GM10266 (cell line): ENCODE data around the gene CDO1.

ENCODE experiments used
- DNase-seq: peaks from one replicate; pipeline ENCODE4 v3.0.0; 2012; ENCODE audit errors: extremely low spot score
- TF ChIP-seq, protein P1 (sequence below): IDR thresholded peaks from 2 replicates; pipeline ENCODE4 v1.5.1; 2012; ENCODE audit warnings: mild to moderate bottlenecking, low read depth; ENCODE audit not compliant: control insufficient read depth, insufficient read depth; ENCODE audit errors: missing control alignments

The CDO1 gene

DNA sequence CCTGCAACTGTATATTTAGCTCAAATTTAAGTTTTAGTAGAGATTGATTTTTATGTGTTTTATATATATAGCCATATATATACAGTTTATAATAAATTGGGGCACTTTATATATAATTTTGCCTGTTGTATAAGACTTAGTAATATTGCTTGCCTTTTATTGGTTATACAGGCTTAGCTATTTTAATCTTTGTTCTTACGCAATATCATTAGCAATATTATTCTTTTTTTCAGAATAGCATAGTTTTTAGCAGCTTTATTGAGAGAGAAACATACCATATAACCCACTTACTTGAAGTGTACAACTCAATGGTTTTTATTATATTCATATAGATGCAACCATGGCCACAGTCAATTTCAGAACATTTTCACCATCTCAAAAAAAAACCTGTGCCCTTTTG is 28.0 kb downstream of the CDO1 start:
- TF ChIP-seq, protein P1, sequence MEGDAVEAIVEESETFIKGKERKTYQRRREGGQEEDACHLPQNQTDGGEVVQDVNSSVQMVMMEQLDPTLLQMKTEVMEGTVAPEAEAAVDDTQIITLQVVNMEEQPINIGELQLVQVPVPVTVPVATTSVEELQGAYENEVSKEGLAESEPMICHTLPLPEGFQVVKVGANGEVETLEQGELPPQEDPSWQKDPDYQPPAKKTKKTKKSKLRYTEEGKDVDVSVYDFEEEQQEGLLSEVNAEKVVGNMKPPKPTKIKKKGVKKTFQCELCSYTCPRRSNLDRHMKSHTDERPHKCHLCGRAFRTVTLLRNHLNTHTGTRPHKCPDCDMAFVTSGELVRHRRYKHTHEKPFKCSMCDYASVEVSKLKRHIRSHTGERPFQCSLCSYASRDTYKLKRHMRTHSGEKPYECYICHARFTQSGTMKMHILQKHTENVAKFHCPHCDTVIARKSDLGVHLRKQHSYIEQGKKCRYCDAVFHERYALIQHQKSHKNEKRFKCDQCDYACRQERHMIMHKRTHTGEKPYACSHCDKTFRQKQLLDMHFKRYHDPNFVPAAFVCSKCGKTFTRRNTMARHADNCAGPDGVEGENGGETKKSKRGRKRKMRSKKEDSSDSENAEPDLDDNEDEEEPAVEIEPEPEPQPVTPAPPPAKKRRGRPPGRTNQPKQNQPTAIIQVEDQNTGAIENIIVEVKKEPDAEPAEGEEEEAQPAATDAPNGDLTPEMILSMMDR, result no peak
- no peak for DNase-seq

DNA sequence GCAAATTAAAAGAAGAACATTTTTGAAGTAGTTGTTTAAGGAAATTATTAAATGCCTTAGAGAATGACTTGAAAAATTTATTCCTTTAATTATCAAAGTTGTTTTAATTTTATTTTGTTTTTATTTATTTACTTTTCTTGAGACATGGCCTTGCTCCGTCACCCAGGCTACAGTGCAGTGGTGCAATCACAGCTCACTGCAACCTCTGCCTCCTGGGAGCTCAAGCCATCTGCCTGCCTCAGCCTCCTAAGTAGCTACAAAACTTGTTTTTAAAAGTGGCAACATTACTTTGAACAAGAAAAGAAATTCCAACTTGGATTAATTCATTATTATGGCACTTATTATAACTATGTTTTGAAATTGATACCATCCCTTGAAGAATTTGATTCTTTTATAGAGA is 29.0 kb downstream of the CDO1 start:
- no peak for DNase-seq
- TF ChIP-seq, protein P1, result no peak

DNA sequence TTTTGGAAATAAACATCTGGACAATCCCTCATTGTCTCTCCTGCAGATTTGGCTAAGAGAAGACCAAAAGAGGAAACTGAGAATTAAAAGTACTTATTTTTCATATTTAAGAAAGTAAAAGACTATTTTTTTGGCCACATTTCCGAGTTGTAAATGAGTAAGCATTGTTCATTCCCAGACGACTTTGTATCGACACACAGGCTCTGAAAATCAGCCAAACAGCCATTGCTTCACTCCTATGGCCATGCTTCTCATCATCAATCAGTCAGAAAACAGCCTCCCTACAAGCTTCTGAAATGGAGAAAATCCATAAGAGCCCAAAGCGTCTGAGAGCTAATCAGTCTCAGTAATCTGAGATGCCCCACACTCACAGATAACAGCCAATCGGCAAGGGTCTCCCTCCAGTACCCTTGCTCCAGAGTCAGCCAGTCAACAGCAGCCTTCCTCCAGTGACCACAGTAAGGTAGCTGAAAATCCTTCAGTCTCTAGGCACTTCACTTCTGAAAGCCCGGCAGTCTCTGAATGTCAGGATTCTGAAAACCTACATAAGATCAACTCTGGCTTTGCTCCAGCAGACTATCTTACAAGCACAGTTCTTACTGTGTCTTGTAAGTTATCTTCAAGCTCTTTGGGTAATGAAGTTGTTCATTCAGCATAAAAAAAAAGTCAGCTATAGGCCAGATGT is 30.9 kb downstream of the CDO1 start:
- no peak for DNase-seq
- TF ChIP-seq, protein P1, result no peak

DNA sequence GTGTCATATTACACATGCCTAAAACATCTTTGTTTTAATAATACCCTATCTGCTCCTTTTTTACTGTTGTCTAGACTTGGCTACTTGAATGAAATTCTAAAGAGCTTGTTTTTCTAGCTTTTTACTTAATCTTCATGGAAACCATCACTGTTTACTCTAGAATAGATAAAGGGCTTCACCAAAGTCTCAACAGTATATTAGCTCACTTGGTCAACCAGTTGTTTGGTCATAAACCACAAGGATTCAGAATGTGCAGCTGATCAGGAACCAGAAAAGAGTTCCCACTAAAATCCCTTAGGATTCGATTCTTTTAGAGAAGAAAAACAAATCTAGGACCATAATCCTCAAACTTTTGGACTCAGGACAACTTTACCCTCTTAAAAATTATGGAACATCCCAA is 38.0 kb downstream of the CDO1 start:
- no peak for DNase-seq
- TF ChIP-seq, protein P1, result no peak

DNA sequence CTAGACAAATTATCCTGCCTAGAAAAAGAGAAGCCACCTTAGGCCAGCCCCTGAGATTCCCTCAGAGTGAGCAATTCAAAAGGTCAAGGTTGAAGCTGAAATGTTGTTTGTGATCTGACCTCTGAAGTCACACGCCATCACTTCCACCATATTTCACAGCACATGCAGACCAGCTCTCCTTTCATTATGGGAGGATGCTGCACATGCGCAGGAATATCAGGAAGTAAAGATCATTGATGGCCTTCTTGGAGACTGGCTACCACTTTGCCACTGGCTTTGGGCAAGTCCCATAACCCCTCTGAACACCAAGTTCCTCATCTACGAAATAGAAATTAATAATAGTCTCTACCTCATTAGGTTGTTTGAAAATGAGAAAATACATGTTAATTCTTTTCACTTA is 39.5 kb downstream of the CDO1 start:
- TF ChIP-seq, protein P1, result no peak
- no peak for DNase-seq

DNA sequence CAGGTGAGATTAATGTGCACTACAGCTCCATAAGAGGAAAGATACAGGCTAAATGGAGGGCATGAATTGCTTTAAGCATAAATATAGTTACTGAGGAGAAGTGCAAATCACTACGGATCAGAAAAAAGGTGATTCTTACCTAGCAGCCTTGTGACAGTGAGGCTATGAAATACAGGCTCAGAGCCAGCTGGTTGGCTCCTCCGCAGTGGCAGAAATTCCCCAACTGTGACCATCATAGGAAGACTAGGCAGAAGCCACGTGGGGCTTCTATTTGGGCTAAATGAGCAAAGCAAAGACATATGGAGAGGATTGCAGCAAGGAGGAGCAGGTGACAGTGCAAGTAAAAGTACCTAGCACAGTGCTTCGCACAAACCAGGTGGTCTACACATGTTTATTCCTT is 40.5 kb downstream of the CDO1 start:
- no peak for DNase-seq
- TF ChIP-seq, protein P1, result no peak

DNA sequence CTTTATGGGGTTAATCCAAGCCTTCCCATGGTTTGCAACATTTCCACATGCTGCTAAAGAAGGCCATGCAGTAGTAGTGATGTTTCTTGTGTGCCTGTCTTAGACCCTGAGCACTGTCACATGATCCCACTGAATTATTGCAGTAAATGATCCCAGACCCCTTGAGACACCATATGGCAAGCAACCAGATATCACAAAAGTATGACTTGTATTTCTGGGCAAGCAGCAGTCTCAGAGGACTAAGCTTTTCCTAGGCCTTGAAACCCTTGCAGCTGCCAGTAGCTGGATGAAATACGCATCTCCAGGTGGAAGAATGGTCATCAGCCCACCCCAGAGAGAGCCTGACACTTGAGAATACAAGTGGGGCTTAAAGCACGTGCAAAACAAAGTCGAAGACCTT is 41.8 kb downstream of the CDO1 start:
- no peak for DNase-seq
- TF ChIP-seq, protein P1, result no peak
